ENCODE data around the gene CST8. TPM values are rescaled to one million over a fixed set of nuclear protein-coding genes. Genes with fewer than 3 reads are reported as not detected.

CST8 gene
- total RNA-seq = not detected

- H3K9me3 Mint-ChIP-seq (ENCODE audit: low read depth) = no peaks in the 10 kb centered on the region
- no peak within 1 kb of the TSS for H3K4me3 Mint-ChIP-seq
- ATAC-seq (no peak), DNase-seq (no peak)
- ChIA-PET POLR2A (no interaction called here), CTCF (no interaction called here)
- no peak within 1 kb of the TSS for H3K27ac Mint-ChIP-seq
- H3K4me1 Mint-ChIP-seq = peaks cover 2% of the 10 kb centered on the region
- H3K36me3 Mint-ChIP-seq (ENCODE audit: low read depth) = peaks cover 2% of the 10 kb centered on the region
- peaks cover 9% of the 10 kb centered on the region for H3K27me3 Mint-ChIP-seq
- intact Hi-C loops (cut with DNase I, micrococcal nuclease) = no loop called here
Measured at GRCh38 chr20:23490817-23491216, at the start of gene CST8. Gene CST8 (plus strand): TSS chr20:23491117. CDS start chr20:23491668, 551 bp downstream.

- no peaks in the 10 kb centered on the region for H3K9me3 Mint-ChIP-seq (ENCODE audit: low read depth)
- H3K4me3 Mint-ChIP-seq = no peak overlapping the region
- ATAC-seq (peak; percentile 83), DNase-seq (peak; percentile 77)
- CTCF ChIA-PET = interaction anchor here (0.6 to 3.6 kb wide), 5 partner anchors 22 to 167 kb away, joined by 3 to 28 read pairs (median 5); no protein-coding TSS in a partner anchor
- H3K36me3 Mint-ChIP-seq (ENCODE audit: low read depth) = no peaks in the 10 kb centered on the region
- intact Hi-C loops (cut with DNase I, micrococcal nuclease) = loop anchor here (1.0 to 2.0 kb wide), 2 partner anchors 19 to 164 kb away; no protein-coding TSS in a partner anchor
- peaks cover 2% of the 10 kb centered on the region for H3K27me3 Mint-ChIP-seq
- no peak overlapping the region for H3K27ac Mint-ChIP-seq
- H3K4me1 Mint-ChIP-seq = no peaks in the 10 kb centered on the region
- POLR2A ChIA-PET = no interaction called here
Measured at GRCh38 chr20:23441850-23442313, 49.0 kb upstream of the CST8 start.

DNA sequence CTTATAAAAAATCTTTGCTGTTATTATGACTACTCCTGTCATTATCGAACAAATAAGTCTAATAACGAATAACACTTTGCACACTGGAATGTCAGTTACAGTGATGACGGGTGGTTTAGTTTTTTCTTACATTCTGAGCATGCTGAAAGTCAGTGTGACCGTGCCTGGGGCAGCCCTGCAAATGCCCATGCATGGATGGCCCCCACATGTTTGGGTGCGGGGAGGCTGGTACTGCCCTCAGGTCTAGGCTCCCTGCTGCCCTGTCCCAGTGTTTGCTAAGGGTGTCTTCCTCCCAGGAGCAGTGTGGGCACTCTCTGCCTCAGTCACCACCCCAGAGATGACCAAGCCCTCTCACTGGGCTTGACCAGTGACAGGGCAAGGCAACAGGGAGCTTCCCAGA is 48.5 kb upstream of the CST8 start:
- Mint-ChIP-seq H3K27ac (no peak overlapping the region), H3K36me3 (ENCODE audit: low read depth) (no peaks in the 10 kb centered on the region), H3K4me1 (no peaks in the 10 kb centered on the region), H3K27me3 (peaks cover 2% of the 10 kb centered on the region), H3K9me3 (ENCODE audit: low read depth) (no peaks in the 10 kb centered on the region), H3K4me3 (no peak overlapping the region)
- ATAC-seq (no peak), DNase-seq (no peak)
- CTCF ChIA-PET = interaction anchor here (0.6 to 3.6 kb wide), 4 partner anchors 23 to 166 kb away, joined by 3 to 28 read pairs (median 9); no protein-coding TSS in a partner anchor
- POLR2A ChIA-PET = no interaction called here
- intact Hi-C loops (cut with DNase I, micrococcal nuclease) = no loop called here

DNA sequence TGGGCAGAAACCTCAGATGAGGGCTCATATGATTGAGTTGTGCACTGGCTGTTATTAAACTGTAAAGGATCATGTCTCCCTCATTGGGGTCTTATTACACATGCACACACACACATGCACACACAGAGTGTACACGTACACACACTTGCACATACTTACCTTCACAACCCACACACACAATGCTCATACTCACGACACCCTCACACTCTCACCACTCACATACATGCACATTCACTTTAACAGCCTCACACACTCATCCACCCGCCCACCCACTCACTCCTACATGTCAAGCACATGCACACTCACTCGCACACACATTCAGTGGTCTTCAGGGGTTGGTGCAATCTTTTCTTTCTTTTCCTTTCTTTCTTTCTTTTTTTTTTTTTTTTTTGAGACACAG is 46.1 kb upstream of the CST8 start:
- ChIA-PET CTCF (interaction anchor here (0.6 to 3.6 kb wide), 6 partner anchors 11 to 1148 kb away, joined by 3 to 28 read pairs (median 3); no protein-coding TSS in a partner anchor), POLR2A (no interaction called here)
- ATAC-seq (no peak), DNase-seq (no peak)
- Mint-ChIP-seq H3K36me3 (ENCODE audit: low read depth) (no peaks in the 10 kb centered on the region), H3K27ac (no peak overlapping the region), H3K4me1 (no peaks in the 10 kb centered on the region), H3K4me3 (no peak overlapping the region), H3K27me3 (peaks cover 2% of the 10 kb centered on the region), H3K9me3 (ENCODE audit: low read depth) (no peaks in the 10 kb centered on the region)
- intact Hi-C loops (cut with DNase I, micrococcal nuclease) = no loop called here

GRCh38 chr20:23445596-23446217 is 45.2 kb upstream of the CST8 start:
- intact Hi-C loops (cut with DNase I, micrococcal nuclease) = loop anchor here in 1 of 2 experiments (1.0 kb wide), 1 partner anchor 25 kb away; no protein-coding TSS in a partner anchor
- H3K9me3 Mint-ChIP-seq (ENCODE audit: low read depth) = no peaks in the 10 kb centered on the region

DNA sequence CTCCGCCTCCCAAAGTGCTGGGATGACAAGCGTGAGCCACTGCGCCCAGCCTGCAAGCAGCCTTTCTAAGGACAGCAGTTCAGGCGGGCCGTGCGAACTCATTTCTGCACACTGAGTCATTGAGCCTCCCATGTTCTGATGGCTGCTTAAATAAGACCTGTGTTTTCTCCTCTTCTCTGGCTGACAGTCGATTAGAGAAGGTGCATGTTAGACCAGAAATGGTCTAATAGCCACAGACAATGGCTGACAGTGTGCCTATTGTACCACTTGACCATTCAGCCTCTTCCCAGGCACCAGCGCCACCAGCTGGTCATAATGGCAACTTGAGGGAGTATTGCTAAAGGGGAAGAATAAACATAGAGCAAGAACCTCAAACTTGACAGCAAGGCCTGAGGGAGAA is 44.4 kb upstream of the CST8 start:
- DNase-seq (peak; percentile 62), ATAC-seq (peak; percentile 49)
- H3K27ac Mint-ChIP-seq = no peak overlapping the region
- H3K9me3 Mint-ChIP-seq (ENCODE audit: low read depth) = no peaks in the 10 kb centered on the region
- H3K27me3 Mint-ChIP-seq = peaks cover 5% of the 10 kb centered on the region
- ChIA-PET CTCF (interaction anchor here (0.7 to 1.4 kb wide), 5 partner anchors 9 to 198 kb away, joined by 3 to 4 read pairs (median 3); partner anchors contain the start of gene NXT1), POLR2A (no interaction called here)
- no peak overlapping the region for H3K4me3 Mint-ChIP-seq
- no peaks in the 10 kb centered on the region for H3K36me3 Mint-ChIP-seq (ENCODE audit: low read depth)
- no peaks in the 10 kb centered on the region for H3K4me1 Mint-ChIP-seq
- intact Hi-C loops (cut with DNase I, micrococcal nuclease) = loop anchor here in 1 of 2 experiments (1.0 kb wide), 1 partner anchor 26 kb away; no protein-coding TSS in a partner anchor

More at GRCh38 chr20:23445596-23446217, 45.2 kb upstream of the CST8 start:
- no peaks in the 10 kb centered on the region for H3K36me3 Mint-ChIP-seq (ENCODE audit: low read depth)
- ChIA-PET CTCF (interaction anchor here (0.6 to 1.5 kb wide), 6 partner anchors 12 to 457 kb away, joined by 3 read pairs; no protein-coding TSS in a partner anchor), POLR2A (no interaction called here)
- H3K4me3 Mint-ChIP-seq = no peak overlapping the region
- ATAC-seq (no peak), DNase-seq (no peak)
- no peaks in the 10 kb centered on the region for H3K4me1 Mint-ChIP-seq
- peaks cover 2% of the 10 kb centered on the region for H3K27me3 Mint-ChIP-seq
- no peak overlapping the region for H3K27ac Mint-ChIP-seq

GRCh38 chr20:23448167-23448566 is 42.8 kb upstream of the CST8 start:
- no peak overlapping the region for H3K27ac Mint-ChIP-seq
- CTCF ChIA-PET = interaction anchor here (1.0 kb wide), 1 partner anchor 27 kb away, joined by 3 read pairs; the partner anchor contains the start of gene NAPB
- H3K4me1 Mint-ChIP-seq = no peaks in the 10 kb centered on the region
- no peaks in the 10 kb centered on the region for H3K36me3 Mint-ChIP-seq (ENCODE audit: low read depth)
- POLR2A ChIA-PET = no interaction called here
- no peak for ATAC-seq
- intact Hi-C loops (cut with DNase I, micrococcal nuclease) = no loop called here
- no peaks in the 10 kb centered on the region for H3K9me3 Mint-ChIP-seq (ENCODE audit: low read depth)
- H3K4me3 Mint-ChIP-seq = no peak overlapping the region
- peaks cover 2% of the 10 kb centered on the region for H3K27me3 Mint-ChIP-seq
- DNase-seq = no peak

- Mint-ChIP-seq H3K27ac (no peak overlapping the region), H3K4me1 (no peaks in the 10 kb centered on the region), H3K27me3 (peaks cover 2% of the 10 kb centered on the region), H3K9me3 (ENCODE audit: low read depth) (no peaks in the 10 kb centered on the region), H3K36me3 (ENCODE audit: low read depth) (no peaks in the 10 kb centered on the region), H3K4me3 (no peak overlapping the region)
- ATAC-seq (no peak), DNase-seq (peak; percentile 9)
- intact Hi-C loops (cut with DNase I, micrococcal nuclease) = no loop called here
- ChIA-PET POLR2A (no interaction called here), CTCF (no interaction called here)
Measured at GRCh38 chr20:23449421-23449820, 41.5 kb upstream of the CST8 start.

DNA sequence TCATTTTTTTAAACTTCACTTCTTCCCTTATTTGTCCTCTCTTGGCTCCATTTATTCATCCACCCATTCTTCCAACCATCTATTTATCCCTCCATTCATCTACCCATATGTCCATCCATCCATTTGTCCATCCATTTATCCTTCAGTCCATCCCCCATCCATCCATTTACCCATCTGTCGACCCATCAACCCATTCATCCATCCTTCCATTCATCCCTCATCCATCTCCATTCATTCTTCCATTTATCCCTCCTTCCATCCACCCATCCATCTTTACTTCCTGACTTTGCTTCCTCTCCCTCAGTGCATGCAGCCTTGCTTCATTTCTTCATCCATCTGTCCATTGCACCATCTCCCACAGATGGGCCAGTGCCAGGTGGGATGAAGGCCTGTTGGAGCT is 40.0 kb upstream of the CST8 start:
- CTCF ChIA-PET = no interaction called here
- POLR2A ChIA-PET = no interaction called here
- ATAC-seq (no peak), DNase-seq (no peak)
- Mint-ChIP-seq H3K36me3 (ENCODE audit: low read depth) (no peaks in the 10 kb centered on the region), H3K27me3 (peaks cover 2% of the 10 kb centered on the region), H3K4me3 (no peak overlapping the region), H3K27ac (no peak overlapping the region), H3K9me3 (ENCODE audit: low read depth) (no peaks in the 10 kb centered on the region), H3K4me1 (peaks cover under 1% of the 10 kb centered on the region)
- intact Hi-C loops (cut with DNase I, micrococcal nuclease) = no loop called here

- no peaks in the 10 kb centered on the region for H3K36me3 Mint-ChIP-seq (ENCODE audit: low read depth)
- no peaks in the 10 kb centered on the region for H3K9me3 Mint-ChIP-seq (ENCODE audit: low read depth)
- H3K4me1 Mint-ChIP-seq = peaks cover 7% of the 10 kb centered on the region
- H3K4me3 Mint-ChIP-seq = no peak overlapping the region
- H3K27ac Mint-ChIP-seq = no peak overlapping the region
- peaks cover 2% of the 10 kb centered on the region for H3K27me3 Mint-ChIP-seq
- DNase-seq (no peak), ATAC-seq (no peak)
- ChIA-PET CTCF (interaction anchor here (0.9 kb wide), 1 partner anchor 12 kb away, joined by 3 read pairs; no protein-coding TSS in a partner anchor), POLR2A (interaction anchor here (0.6 kb wide), 1 partner anchor 11 kb away, joined by 4 read pairs; no protein-coding TSS in a partner anchor)
- intact Hi-C loops (cut with DNase I, micrococcal nuclease) = no loop called here
Measured at GRCh38 chr20:23451956-23452487, 38.9 kb upstream of the CST8 start.

- no peaks in the 10 kb centered on the region for H3K36me3 Mint-ChIP-seq (ENCODE audit: low read depth)
- peaks cover 2% of the 10 kb centered on the region for H3K27me3 Mint-ChIP-seq
- intact Hi-C loops (cut with DNase I, micrococcal nuclease) = no loop called here
- POLR2A ChIA-PET = no interaction called here
- H3K4me3 Mint-ChIP-seq = no peak within 1 kb of the TSS
- ATAC-seq = no peak
- DNase-seq = no peak
- no peak within 1 kb of the TSS for H3K27ac Mint-ChIP-seq
- CTCF ChIA-PET = no interaction called here
- no peaks in the 10 kb centered on the region for H3K9me3 Mint-ChIP-seq (ENCODE audit: low read depth)
- H3K4me1 Mint-ChIP-seq = peaks cover 7% of the 10 kb centered on the region
Measured at GRCh38 chr20:23452776-23453175, 38.1 kb upstream of the CST8 start, which contains the start of gene CST11. Gene CST11 (minus strand): TSS chr20:23452876. CDS start chr20:23452811, 65 bp downstream.
